ENCODE data around the gene FXYD5. TPM values are rescaled to one million over a fixed set of nuclear protein-coding genes. Genes with fewer than 3 reads are reported as not detected.

The FXYD5 gene
- total and polyA plus RNA-seq, 2 donors (not counting 1 experiment from before 2014, with no cell fraction given) = 310 to 390 TPM

GRCh38 chr19:35105047-35105410 is 49.5 kb upstream of the FXYD5 start:
- ATAC-seq (ENCODE audit: low read depth) = no peak

GRCh38 chr19:35105411-35106290 is 48.9 kb upstream of the FXYD5 start:
- WGBS (ENCODE audit: insufficient coverage) = 92% methylated on average over 29 of the region's 30 CpGs
- TF ChIP-seq CTCF (IDR thresholded peaks at IDR 0.05) (no peak), EZH2 (IDR thresholded peaks at IDR 0.05; ENCODE audit: borderline replicate concordance, insufficient read depth, low read depth, low read length, poor library complexity, severe bottlenecking) (no peak)
- no peak overlapping the region for H3K4me2 ChIP-seq (replicated peaks; ENCODE audit: low read depth, low read length, poor library complexity, severe bottlenecking)
- no peaks in the 10 kb centered on the region for H4K20me1 ChIP-seq (ENCODE audit: control insufficient read depth, insufficient read depth, low read length, poor library complexity, severe bottlenecking)
- no peak overlapping the region for H3K4me3 ChIP-seq (ENCODE audit: control extremely low read depth in 1 of 5, extremely low read depth in 1 of 5, insufficient read depth in 1 of 5, low read depth in 2 of 5, low read length in 4 of 5)
- H3K36me3 ChIP-seq (replicated peaks in 1 of 2; ENCODE audit: control extremely low read depth in 1 of 2, control insufficient read depth in 1 of 2, extremely low read depth in 1 of 2, insufficient read depth in 2 of 2, low read length in 1 of 2) = no peaks in the 10 kb centered on the region
- DNase-seq = no peak
- Mint-ChIP-seq H3K27me3 (peaks cover 6% of the 10 kb centered on the region), H3K4me3 (no peak overlapping the region), H3K4me1 (no peaks in the 10 kb centered on the region), H3K27ac (no peak overlapping the region), H3K9me3 (ENCODE audit: insufficient read depth) (no peaks in the 10 kb centered on the region)
- POLR2A ChIA-PET = no interaction called here
- no peak overlapping the region for H2AFZ ChIP-seq (ENCODE audit: insufficient read depth, low read depth, low read length, poor library complexity, severe bottlenecking)
- H3K9me3 ChIP-seq (ENCODE audit: control extremely low read depth in 1 of 3, control insufficient read depth in 2 of 3, insufficient read depth in 1 of 3, low read length in 2 of 3) = peaks cover 0 to 12% (median 0%) of the 10 kb centered on the region in 3 donors
- CTCF ChIA-PET = interaction anchor here (1.1 kb wide), 1 partner anchor 9 kb away, joined by 3 read pairs; no protein-coding TSS in a partner anchor
- intact Hi-C loops (cut with micrococcal nuclease) = no loop called here
- peaks cover 0 to 6% (median 0%) of the 10 kb centered on the region in 4 experiments for H3K27me3 ChIP-seq (replicated peaks in 1 of 4; ENCODE audit: control extremely low read depth in 1 of 4, control insufficient read depth in 3 of 4, insufficient read depth in 4 of 4, low read length in 3 of 4)
- no peaks in the 10 kb centered on the region for H3K79me2 ChIP-seq (ENCODE audit: control insufficient read depth, insufficient read depth, low read length)
- H3K9ac ChIP-seq (ENCODE audit: low read length) = no peak overlapping the region
- ATAC-seq (ENCODE audit: low read depth) = no peak
- H3K27ac ChIP-seq (ENCODE audit: low read length in 2 of 2) = no peak overlapping the region
- no peaks in the 10 kb centered on the region for H3K4me1 ChIP-seq (ENCODE audit: control insufficient read depth in 2 of 2, insufficient read depth in 2 of 2, low read length in 2 of 2)

More at GRCh38 chr19:35105047-35105410, 49.5 kb upstream of the FXYD5 start:
- Histone ChIP-seq H3K9me3 (ENCODE audit: control extremely low read depth in 1 of 3, control insufficient read depth in 2 of 3, insufficient read depth in 1 of 3, low read length in 2 of 3) (peaks cover 0 to 12% (median 0%) of the 10 kb centered on the region in 3 donors), H2AFZ (ENCODE audit: insufficient read depth, low read depth, low read length, poor library complexity, severe bottlenecking) (no peak overlapping the region), H3K4me2 (replicated peaks; ENCODE audit: low read depth, low read length, poor library complexity, severe bottlenecking) (no peak overlapping the region), H3K27ac (ENCODE audit: low read length in 2 of 2) (no peak overlapping the region), H3K27me3 (replicated peaks in 1 of 4; ENCODE audit: control extremely low read depth in 1 of 4, control insufficient read depth in 3 of 4, insufficient read depth in 4 of 4, low read length in 3 of 4) (peaks cover 0 to 4% (median 0%) of the 10 kb centered on the region in 4 experiments), H3K4me1 (ENCODE audit: control insufficient read depth in 2 of 2, insufficient read depth in 2 of 2, low read length in 2 of 2) (no peaks in the 10 kb centered on the region), H3K4me3 (ENCODE audit: control extremely low read depth in 1 of 5, extremely low read depth in 1 of 5, insufficient read depth in 1 of 5, low read depth in 2 of 5, low read length in 4 of 5) (no peak overlapping the region), H3K9ac (ENCODE audit: low read length) (no peak overlapping the region), H3K36me3 (replicated peaks in 1 of 2; ENCODE audit: control extremely low read depth in 1 of 2, control insufficient read depth in 1 of 2, extremely low read depth in 1 of 2, insufficient read depth in 2 of 2, low read length in 1 of 2) (no peaks in the 10 kb centered on the region), H4K20me1 (ENCODE audit: control insufficient read depth, insufficient read depth, low read length, poor library complexity, severe bottlenecking) (no peaks in the 10 kb centered on the region), H3K79me2 (ENCODE audit: control insufficient read depth, insufficient read depth, low read length) (no peaks in the 10 kb centered on the region)
- 96% methylated on average over 6 of the region's 6 CpGs for WGBS (ENCODE audit: insufficient coverage)
- no peak overlapping the region for H3K4me3 Mint-ChIP-seq
- no peak overlapping the region for H3K27ac Mint-ChIP-seq
- no peak for TF ChIP-seq EZH2 (IDR thresholded peaks at IDR 0.05; ENCODE audit: borderline replicate concordance, insufficient read depth, low read depth, low read length, poor library complexity, severe bottlenecking)
- H3K27me3 Mint-ChIP-seq = peaks cover 4% of the 10 kb centered on the region
- CTCF ChIA-PET = no interaction called here
- intact Hi-C loops (cut with micrococcal nuclease) = no loop called here
- no peaks in the 10 kb centered on the region for H3K9me3 Mint-ChIP-seq (ENCODE audit: insufficient read depth)
- H3K4me1 Mint-ChIP-seq = no peaks in the 10 kb centered on the region
- POLR2A ChIA-PET = no interaction called here
- DNase-seq = no peak

All from B cell (primary cell).